ENCODE results near the gene COL5A1. TPM values are rescaled to one million over a fixed set of nuclear protein-coding genes. Genes with fewer than 3 reads are reported as not detected.

COL5A1 gene
- total RNA-seq, 1 donor from 2014 or later = 91.0 TPM

GRCh38 chr9:134760750-134761420 lies 119.3 kb downstream of the COL5A1 start:
- DNase-seq (ENCODE audit: low read depth) = no peak

GRCh38 chr9:134764473-134765269 lies 123.1 kb downstream of the COL5A1 start:
- DNase-seq (ENCODE audit: low read depth) = no peak

DNA sequence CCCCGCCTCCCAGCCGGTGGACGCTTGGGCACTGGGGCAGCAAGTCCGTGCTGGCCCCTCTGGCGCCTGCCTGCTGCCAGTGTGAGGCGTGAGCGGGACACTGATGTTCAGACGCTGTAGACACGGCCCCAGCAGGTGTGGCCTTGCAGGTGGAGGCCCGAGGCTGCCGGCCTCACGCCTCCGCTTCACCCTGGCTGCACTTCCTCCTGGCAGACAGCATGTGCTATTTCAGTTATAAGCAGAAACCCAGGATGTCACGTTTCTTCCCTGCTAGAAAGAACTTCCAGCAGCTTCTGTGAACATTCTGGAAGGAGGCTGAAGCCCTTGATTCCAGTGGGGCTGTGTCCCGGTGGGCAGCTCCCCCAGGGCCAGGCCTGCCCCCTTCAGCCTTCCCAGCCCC lies 124.2 kb downstream of the COL5A1 start:
- no peak for DNase-seq (ENCODE audit: low read depth)

DNA sequence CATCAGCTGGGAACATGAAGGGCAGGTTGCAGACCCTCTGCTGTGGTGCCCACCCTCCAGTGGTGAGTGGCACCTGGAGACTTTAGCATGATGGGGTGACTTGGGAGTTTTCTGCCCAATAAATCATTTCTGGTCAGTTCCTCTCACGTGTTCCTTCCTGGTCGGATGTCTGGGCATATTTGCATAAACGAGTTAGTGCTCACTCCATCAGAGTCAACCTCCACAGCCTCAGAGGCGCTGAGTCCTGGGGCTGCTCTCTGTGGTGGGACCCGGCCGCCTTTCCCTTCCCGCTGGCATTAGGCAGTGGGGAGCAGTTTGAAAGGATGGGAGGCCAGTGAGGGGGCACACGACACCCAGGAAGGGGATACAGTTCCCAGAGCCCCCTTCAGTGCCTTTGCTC lies 125.0 kb downstream of the COL5A1 start:
- no peak for DNase-seq (ENCODE audit: low read depth)

DNA sequence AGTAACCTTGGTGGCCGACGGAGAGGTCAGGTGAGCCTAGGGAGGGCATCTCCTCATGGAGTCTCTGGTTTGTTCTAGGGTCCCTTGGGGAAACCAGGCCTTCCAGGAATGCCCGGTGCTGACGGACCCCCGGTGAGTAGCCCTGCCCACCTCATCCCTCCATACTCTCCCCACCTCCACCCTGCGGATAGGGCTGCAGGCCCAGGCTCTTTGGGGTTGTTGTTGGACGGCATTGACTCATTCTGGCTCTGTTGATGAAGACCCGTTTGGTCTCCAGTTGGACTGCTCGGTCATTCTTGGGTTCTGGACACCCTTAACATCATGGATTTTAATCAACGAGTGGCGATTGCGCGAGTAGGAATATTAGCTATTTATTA lies 126.7 kb downstream of the COL5A1 start:
- DNase-seq (ENCODE audit: low read depth) = no peak

GRCh38 chr9:134768709-134769351 lies 127.2 kb downstream of the COL5A1 start:
- no peak for DNase-seq (ENCODE audit: low read depth)

DNA sequence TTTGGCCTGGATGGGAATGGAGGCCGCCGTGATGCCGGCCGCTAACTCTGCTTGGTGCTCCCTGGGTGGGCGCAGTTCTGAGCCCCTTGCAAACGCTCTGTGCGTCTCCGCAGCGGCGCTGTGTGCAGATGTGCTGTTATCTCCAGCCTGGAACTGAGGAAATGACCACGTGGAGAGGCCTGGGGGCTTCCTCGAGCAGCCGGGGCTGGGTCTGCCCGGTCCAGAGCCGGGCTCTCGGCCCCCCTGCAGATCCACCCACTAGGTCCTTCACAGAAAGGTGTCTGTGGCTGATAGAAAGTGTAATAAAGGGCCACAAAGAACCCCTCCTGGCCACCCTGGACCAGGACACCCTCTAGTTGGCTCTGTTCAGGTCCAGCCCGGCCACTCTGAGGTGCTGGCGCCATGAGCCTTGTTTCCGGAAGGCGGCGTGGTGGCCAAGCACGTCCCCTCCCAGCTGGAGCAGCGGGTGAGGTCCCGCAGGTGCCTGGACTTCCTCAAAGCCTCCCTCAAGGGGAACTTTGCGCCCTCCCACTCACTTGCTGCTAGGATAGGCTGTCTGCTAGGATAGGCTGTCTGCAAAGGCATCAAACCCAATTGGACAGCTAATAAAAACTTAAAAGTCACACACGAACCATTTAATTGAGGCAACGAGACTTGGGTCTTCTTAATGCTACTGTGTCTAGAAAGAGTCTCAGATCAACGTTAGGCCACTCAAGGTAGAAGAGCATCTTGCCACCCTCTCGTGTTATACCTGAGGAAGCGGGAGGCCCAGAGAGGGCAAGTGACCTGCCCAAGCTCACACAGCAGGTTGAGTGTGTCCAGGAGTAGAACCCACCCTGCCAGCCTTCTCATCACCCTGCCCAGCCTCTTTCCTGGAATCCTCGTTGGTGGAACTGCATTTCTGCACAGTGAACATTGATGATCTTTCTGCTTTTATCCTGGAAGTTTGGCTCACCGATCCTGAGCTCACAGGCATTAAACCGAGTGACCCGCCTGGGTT lies 129.7 kb downstream of the COL5A1 start:
- DNase-seq (ENCODE audit: low read depth) = no peak

DNA sequence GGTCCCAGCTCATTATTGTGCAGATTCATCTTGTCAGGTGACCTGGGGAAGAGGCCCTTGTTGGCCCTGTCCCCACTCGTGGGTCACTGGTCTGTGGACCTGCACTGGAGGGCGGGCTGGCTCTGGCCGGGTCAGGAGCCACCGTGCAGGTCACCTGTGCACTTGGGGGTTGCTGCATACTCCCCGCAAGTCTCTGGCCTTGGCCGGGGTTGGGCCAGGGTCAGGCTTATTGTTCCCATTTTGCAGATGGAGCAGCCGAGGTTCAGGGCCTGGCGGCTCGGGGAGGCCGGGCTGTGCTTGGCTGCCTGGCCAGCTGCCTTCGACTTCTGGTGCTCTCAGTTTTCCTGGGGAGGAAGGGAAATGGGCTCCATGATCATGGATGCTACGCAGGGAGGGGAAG lies 130.7 kb downstream of the COL5A1 start:
- DNase-seq (ENCODE audit: low read depth) = no peak

- no peak for DNase-seq (ENCODE audit: low read depth)
Observed at GRCh38 chr9:134773842-134774241, 132.2 kb downstream of the COL5A1 start.

- DNase-seq (ENCODE audit: low read depth) = no peak
Observed at GRCh38 chr9:134774410-134774809, 132.8 kb downstream of the COL5A1 start.

- DNase-seq (ENCODE audit: low read depth) = no peak
Observed at GRCh38 chr9:134775081-134775951, 133.7 kb downstream of the COL5A1 start.

GRCh38 chr9:134776080-134776796 lies 134.6 kb downstream of the COL5A1 start:
- DNase-seq (ENCODE audit: low read depth) = no peak

DNA sequence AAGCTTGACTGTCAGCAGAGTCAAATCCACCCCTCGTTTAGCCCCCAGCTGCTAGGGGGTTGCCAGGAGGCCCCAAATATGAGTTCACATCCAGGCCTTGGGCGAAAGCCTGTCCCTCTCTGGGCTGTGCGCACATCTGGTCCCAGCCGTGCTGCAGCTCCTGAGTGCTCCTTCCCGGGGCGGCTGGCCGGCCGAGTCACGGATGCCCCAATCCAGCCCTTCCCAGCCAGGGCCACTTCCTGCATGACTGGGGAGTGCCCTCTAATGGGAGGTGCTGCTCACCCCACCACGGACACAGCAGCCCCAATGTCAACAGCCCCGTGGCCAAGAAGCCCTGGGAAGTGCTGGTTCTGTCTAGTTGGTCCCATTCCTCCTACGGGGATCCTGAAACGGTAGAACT lies 135.6 kb downstream of the COL5A1 start:
- no peak for DNase-seq (ENCODE audit: low read depth)

GRCh38 chr9:134778156-134778555 lies 136.6 kb downstream of the COL5A1 start:
- no peak for DNase-seq (ENCODE audit: low read depth)

GRCh38 chr9:134778841-134779411 lies 137.3 kb downstream of the COL5A1 start:
- peak; percentile 48 for DNase-seq (ENCODE audit: low read depth)

GRCh38 chr9:134779640-134780039 lies 138.0 kb downstream of the COL5A1 start:
- DNase-seq (ENCODE audit: low read depth) = no peak

GRCh38 chr9:134781591-134782302 lies 140.1 kb downstream of the COL5A1 start:
- no peak for DNase-seq (ENCODE audit: low read depth)

DNA sequence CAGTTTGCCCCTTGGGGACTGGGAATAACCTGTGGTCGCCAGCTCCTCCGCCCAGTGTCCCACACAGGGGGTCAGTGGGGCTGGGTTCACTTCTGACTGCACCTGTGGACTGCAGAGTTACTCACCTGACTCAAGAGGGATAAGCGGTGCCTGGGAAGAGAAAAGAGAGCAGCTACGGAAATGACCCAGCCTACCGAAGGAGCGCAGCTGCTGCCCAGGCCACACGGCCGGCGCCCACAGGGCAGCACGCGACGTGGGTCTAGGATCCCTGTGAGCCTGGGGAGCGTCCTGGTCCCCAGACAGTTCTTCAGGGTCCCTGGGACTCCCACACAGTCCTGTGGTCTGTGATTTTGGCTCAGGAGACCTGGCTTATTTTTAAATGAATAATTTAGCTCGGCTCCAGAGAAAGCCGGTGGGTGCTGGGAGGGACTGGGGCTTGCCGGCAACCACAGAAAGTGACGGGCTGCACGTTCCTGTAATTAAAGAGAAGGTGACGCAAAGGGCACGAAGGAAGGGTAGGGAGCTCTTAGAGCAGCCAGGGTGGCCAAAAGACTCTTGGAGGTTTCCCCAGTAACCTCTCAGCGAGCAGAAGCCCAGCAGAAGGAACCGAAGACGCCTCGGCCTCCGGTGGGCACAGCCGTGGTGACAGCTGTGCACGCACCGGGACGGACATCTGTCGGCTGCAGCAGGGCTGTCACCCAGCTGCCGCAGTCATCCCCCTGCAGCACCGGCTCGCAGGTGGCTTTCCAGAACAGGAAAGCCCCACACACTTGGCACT lies 141.5 kb downstream of the COL5A1 start:
- DNase-seq (ENCODE audit: low read depth) = no peak

Data from myocyte (in vitro differentiated cells).